Mesodermal cell (in vitro differentiated cells): ENCODE data around the gene TPRN.

ENCODE experiments used
- H3K27ac ChIP-seq: 2 replicates; pipeline ENCODE4 v1.7.0; 2013; ENCODE audit warnings: mild to moderate bottlenecking, low read depth, low read length, moderate library complexity; ENCODE audit not compliant: severe bottlenecking
- H3K36me3 ChIP-seq: 2 replicates; pipeline ENCODE4 v1.7.1; 2013; ENCODE audit warnings: mild to moderate bottlenecking, low read length, moderate library complexity; ENCODE audit not compliant: control insufficient read depth, insufficient read depth
- H3K4me1 ChIP-seq: one replicate; pipeline ENCODE4 v1.7.1; 2013; ENCODE audit warnings: mild to moderate bottlenecking, low read length; ENCODE audit not compliant: insufficient read depth, control insufficient read depth, poor library complexity, severe bottlenecking
- H3K4me3 ChIP-seq: 2 replicates; pipeline ENCODE4 v1.7.0; 2013; ENCODE audit warnings: low read length, control low read depth, mild to moderate bottlenecking; ENCODE audit not compliant: insufficient read depth, poor library complexity, severe bottlenecking; ENCODE audit errors: extremely low read depth
- H3K9me3 ChIP-seq: 2 replicates; pipeline ENCODE4 v1.7.1; 2013; ENCODE audit warnings: mild to moderate bottlenecking, low read length, moderate library complexity; ENCODE audit not compliant: control insufficient read depth
- WGBS, 2 experiments: methylation state at CpG; one replicate each; pipeline ENCODE4 v1.1.5; 2013; ENCODE audit warnings: missing lambda C conversion rate in 2 of 2; ENCODE audit not compliant: insufficient coverage in 2 of 2; 5-methylcytosine and 5-hydroxymethylcytosine counted together

The TPRN gene

GRCh38 chr9:137166380-137167229 is 33.9 kb downstream of the TPRN start:
- Histone ChIP-seq H3K36me3 (no peaks in the 10 kb centered on the region), H3K9me3 (no peaks in the 10 kb centered on the region), H3K27ac (no peak overlapping the region), H3K4me3 (no peak overlapping the region), H3K4me1 (no peaks in the 10 kb centered on the region)
- WGBS, 2 experiments, result 66 to 74% methylated on average over 18 to 19 of the region's 22 CpGs

GRCh38 chr9:137165250-137165836 is 35.2 kb downstream of the TPRN start:
- 85% methylated on average over 28 to 31 of the region's 32 CpGs for WGBS, 2 experiments
- H3K27ac ChIP-seq, result no peak overlapping the region
- H3K4me1 ChIP-seq, result no peaks in the 10 kb centered on the region
- H3K4me3 ChIP-seq, result no peak overlapping the region
- no peaks in the 10 kb centered on the region for H3K36me3 ChIP-seq
- no peaks in the 10 kb centered on the region for H3K9me3 ChIP-seq

DNA sequence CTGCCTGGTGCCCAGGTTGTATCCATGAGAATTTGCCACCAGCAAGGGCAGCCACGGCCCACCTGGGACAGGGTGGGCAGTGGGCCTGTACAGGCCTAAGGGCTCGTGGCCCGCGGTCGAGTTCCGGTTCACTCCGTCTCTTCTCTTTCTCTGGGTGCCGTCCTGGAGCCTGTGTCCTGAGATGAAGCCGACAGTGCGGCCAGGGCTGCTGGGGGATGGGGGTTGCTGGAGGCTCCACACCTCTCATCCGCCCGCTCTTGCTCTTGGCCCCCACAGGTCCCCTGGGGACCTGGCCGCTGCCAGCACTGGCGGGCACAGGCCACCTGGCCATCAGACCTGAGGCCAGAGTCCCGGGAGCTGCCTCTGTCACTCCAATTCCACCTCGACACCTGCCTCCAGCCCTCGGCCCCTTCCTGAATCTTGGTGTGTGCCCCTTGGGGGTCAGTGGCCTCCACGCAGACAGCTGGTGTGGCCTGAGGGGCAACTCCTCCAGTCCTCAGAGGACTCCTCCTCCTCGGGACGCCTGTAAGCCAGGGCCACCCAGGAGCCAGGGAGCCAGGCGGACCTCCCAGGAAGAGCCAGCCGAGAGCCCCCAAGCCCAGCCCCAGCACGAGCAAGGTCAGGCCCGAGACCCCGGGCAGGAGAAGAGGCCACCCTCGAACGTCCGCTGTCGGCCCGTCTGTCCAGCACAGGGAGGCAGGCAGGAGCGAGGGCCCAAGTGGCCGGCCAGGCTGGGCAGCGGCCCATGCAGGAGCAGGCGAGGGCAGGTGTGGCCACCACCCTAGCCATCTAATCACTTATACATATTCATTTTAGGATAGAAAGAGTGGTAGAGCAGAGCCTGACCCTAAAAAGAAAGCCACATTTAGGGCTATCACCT is 35.9 kb downstream of the TPRN start:
- WGBS, 2 experiments, result 73 to 82% methylated on average over 18 to 27 of the region's 34 CpGs
- H3K9me3 ChIP-seq, result no peaks in the 10 kb centered on the region
- H3K36me3 ChIP-seq, result no peaks in the 10 kb centered on the region
- no peak overlapping the region for H3K4me3 ChIP-seq
- H3K4me1 ChIP-seq, result no peaks in the 10 kb centered on the region
- H3K27ac ChIP-seq, result no peak overlapping the region

- WGBS, 2 experiments, result 89 to 91% methylated on average over 22 of the region's 22 CpGs
- Histone ChIP-seq H3K4me3 (no peak overlapping the region), H3K27ac (no peak overlapping the region), H3K4me1 (no peaks in the 10 kb centered on the region), H3K9me3 (no peaks in the 10 kb centered on the region), H3K36me3 (no peaks in the 10 kb centered on the region)
Observed at GRCh38 chr9:137163805-137164204, 36.7 kb downstream of the TPRN start.

- Histone ChIP-seq H3K9me3 (no peaks in the 10 kb centered on the region), H3K4me3 (peak overlapping the region; percentile 24), H3K4me1 (no peaks in the 10 kb centered on the region), H3K36me3 (no peaks in the 10 kb centered on the region), H3K27ac (no peak overlapping the region)
- WGBS, 2 experiments, result 39 to 54% methylated on average over 16 to 22 of the region's 26 CpGs
Observed at GRCh38 chr9:137163365-137163715, 37.2 kb downstream of the TPRN start.

DNA sequence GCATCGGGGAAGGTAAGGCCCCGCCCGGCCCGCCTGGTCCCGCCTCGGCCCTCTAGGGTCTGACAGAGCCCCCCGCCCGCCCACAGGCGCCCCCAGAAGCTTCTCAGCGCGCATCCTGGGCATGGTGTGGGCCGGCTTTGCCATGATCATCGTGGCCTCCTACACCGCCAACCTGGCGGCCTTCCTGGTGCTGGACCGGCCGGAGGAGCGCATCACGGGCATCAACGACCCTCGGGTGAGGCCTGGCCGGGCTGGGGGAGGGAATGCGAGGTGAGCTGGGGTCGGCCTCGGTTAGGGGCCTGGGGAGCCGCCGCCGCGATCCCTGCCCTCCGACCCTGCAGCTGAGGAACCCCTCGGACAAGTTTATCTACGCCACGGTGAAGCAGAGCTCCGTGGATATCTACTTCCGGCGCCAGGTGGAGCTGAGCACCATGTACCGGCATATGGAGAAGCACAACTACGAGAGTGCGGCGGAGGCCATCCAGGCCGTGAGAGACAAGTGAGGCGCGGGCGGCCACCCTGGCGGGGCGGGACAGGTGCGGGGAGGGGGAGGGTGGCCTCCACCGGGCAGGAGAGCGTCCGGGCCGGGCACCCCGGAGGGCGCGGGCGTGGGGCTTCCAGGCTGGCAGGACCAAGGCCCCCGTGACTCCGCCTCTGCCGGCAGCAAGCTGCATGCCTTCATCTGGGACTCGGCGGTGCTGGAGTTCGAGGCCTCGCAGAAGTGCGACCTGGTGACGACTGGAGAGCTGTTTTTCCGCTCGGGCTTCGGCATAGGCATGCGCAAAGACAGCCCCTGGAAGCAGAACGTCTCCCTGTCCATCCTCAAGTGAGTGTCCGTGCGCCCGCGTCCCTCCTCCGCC is 37.8 kb downstream of the TPRN start:
- Histone ChIP-seq H3K36me3 (no peaks in the 10 kb centered on the region), H3K4me1 (no peaks in the 10 kb centered on the region), H3K9me3 (no peaks in the 10 kb centered on the region), H3K27ac (no peak overlapping the region), H3K4me3 (peak overlapping the region; percentile 24)
- 13 to 17% methylated on average over 62 to 64 of the region's 74 CpGs for WGBS, 2 experiments

DNA sequence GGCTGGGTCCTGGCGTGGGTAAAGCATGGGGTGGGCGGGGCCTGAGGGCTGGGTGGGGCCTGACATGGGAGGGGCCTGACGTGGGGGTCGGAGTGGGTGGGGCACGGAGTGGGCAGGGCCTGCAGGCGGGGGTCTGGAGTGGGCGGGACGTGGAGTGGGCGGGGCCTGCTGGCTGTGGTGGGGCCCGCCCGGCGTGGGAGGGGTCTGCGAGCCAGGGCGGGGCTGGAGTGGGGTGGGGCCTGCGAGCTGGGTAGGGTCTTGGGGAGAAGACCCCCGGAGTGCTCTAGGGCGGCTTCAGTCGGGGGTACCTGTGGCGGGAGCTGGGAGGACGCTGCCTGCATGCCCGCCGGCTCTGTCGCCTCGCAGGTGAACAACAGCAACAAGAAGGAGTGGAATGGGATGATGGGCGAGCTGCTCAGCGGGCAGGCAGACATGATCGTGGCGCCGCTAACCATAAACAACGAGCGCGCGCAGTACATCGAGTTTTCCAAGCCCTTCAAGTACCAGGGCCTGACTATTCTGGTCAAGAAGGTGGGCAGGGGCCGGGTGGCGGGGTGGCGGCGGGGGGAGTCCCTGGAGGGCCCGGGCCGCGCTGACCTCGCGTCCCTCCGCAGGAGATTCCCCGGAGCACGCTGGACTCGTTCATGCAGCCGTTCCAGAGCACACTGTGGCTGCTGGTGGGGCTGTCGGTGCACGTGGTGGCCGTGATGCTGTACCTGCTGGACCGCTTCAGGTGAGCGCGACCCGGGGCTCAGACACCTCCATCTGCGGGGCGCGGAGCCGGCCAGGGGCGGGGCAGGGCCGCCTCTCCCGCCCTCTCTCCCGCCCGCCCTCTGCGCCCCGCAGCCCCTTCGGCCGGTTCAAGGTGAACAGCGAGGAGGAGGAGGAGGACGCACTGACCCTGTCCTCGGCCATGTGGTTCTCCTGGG is 38.7 kb downstream of the TPRN start:
- H3K27ac ChIP-seq, result no peak overlapping the region
- no peaks in the 10 kb centered on the region for H3K9me3 ChIP-seq
- 24% methylated on average over 38 to 55 of the region's 71 CpGs for WGBS, 2 experiments
- no peak overlapping the region for H3K4me3 ChIP-seq
- no peaks in the 10 kb centered on the region for H3K36me3 ChIP-seq
- H3K4me1 ChIP-seq, result no peaks in the 10 kb centered on the region

DNA sequence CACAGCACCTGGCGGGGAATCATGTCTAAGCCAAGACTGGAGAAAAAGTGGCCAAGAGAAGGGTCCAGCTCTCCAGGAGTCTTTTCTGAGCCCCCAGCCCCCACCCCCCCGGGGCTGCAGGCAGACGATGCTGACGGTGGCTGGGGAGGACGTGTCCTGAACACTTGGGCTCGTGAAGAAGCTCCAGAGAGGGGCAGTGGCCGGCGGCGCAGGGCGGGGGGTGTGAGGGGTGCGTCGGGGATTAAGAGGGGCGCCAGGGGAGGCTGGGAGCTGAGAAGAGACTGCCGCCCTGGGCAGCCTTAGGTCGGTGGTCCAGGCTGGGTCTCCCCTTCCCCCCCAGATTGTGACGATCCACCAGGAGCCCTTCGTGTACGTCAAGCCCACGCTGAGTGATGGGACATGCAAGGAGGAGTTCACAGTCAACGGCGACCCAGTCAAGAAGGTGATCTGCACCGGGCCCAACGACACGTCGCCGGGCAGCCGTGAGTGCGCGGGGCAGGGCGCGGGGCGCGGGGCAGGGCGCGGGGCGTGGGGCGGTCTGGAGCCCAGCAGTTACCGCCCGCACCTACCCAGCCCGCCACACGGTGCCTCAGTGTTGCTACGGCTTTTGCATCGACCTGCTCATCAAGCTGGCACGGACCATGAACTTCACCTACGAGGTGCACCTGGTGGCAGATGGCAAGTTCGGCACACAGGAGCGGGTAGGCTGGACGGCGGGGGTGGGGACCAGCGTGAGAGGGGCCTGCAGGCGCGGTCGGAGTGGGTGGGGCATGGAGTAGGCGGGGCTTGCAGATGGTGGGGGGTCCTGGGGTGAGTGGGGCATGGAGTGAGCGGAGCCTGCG is 39.6 kb downstream of the TPRN start:
- Histone ChIP-seq H3K4me1 (no peaks in the 10 kb centered on the region), H3K27ac (no peak overlapping the region), H3K36me3 (no peaks in the 10 kb centered on the region), H3K9me3 (no peaks in the 10 kb centered on the region), H3K4me3 (no peak overlapping the region)
- 58 to 61% methylated on average over 39 to 52 of the region's 56 CpGs for WGBS, 2 experiments

DNA sequence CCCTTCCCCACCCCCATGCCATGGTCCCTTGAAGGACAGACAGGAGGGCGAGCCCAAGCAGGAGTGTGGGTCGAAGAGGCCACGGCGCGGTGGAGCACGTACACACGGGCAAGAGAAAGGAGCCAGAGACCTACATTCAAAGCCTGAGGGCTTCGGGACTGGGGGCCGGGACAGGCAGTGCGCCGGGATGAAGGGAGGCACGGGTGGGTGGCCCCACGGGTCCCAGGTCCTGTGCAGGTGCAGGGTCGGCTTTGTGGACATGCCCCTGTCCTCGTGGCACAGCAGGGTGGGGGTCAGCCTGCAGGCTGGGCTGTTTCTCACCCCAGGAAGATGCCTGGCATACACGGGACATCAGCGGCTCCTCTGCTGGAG is 40.5 kb downstream of the TPRN start:
- Histone ChIP-seq H3K4me1 (no peaks in the 10 kb centered on the region), H3K9me3 (no peaks in the 10 kb centered on the region)
- WGBS, 2 experiments, result 69 to 72% methylated on average over 14 to 15 of the region's 17 CpGs

More for the DNA sequence above, 40.5 kb downstream of the TPRN start:
- no peak overlapping the region for H3K4me3 ChIP-seq
- H3K27ac ChIP-seq, result no peak overlapping the region
- no peaks in the 10 kb centered on the region for H3K36me3 ChIP-seq
